Astrocyte (in vitro differentiated cells and primary cell): Measurements from ENCODE around the gene RDM1.

Experiments
- EZH2 ChIP-seq: IDR thresholded peaks from 2 replicates; pipeline ENCODE4 v1.6.1; 2012; ENCODE audit warnings: mild to moderate bottlenecking, low read length, inconsistent platforms; ENCODE audit not compliant: insufficient read depth
- TF ChIP-seq, protein P1 (sequence below): IDR thresholded peaks from 2 replicates; pipeline ENCODE4 v1.5.1; 2011; ENCODE audit warnings: low read depth, mild to moderate bottlenecking, inconsistent platforms, low read length, moderate library complexity; ENCODE audit not compliant: insufficient read depth

GRCh38 chr17:35889818-35890773 is 40.5 kb downstream of the RDM1 start:
- TF ChIP-seq, protein P1, sequence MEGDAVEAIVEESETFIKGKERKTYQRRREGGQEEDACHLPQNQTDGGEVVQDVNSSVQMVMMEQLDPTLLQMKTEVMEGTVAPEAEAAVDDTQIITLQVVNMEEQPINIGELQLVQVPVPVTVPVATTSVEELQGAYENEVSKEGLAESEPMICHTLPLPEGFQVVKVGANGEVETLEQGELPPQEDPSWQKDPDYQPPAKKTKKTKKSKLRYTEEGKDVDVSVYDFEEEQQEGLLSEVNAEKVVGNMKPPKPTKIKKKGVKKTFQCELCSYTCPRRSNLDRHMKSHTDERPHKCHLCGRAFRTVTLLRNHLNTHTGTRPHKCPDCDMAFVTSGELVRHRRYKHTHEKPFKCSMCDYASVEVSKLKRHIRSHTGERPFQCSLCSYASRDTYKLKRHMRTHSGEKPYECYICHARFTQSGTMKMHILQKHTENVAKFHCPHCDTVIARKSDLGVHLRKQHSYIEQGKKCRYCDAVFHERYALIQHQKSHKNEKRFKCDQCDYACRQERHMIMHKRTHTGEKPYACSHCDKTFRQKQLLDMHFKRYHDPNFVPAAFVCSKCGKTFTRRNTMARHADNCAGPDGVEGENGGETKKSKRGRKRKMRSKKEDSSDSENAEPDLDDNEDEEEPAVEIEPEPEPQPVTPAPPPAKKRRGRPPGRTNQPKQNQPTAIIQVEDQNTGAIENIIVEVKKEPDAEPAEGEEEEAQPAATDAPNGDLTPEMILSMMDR: no peak
- no peak for TF ChIP-seq EZH2
